NCI-H748 (cell line): Measurements from ENCODE around the gene WASF1.
A peak's percentile ranks its signal among the peaks of the same experiment; 100 is the strongest.

Experiments
- DNase-seq: peaks from one replicate; lab custom pipeline; 2025; ENCODE audit not compliant: unreplicated experiment; lab: John Stamatoyannopoulos, UW

WASF1 gene

GRCh38 chr6:110179406-110180227 lies at the start of gene WASF1:
Gene WASF1, minus strand, starts transcription at chr6:110179670. Its CDS starts 52,069 bp downstream, at chr6:110127601.
- peak; percentile 98 for DNase-seq

GRCh38 chr6:110226261-110226660 lies 46.8 kb upstream of the WASF1 start:
- no peak for DNase-seq

GRCh38 chr6:110221738-110222137 lies 42.3 kb upstream of the WASF1 start:
- no peak for DNase-seq

GRCh38 chr6:110217266-110217665 lies 37.8 kb upstream of the WASF1 start:
- no peak for DNase-seq

GRCh38 chr6:110216140-110216539 lies 36.7 kb upstream of the WASF1 start:
- DNase-seq: no peak

- DNase-seq: no peak
These were observed 34.9 kb upstream of the WASF1 start for GRCh38 chr6:110214338-110214737.

- DNase-seq: no peak
These were observed 32.3 kb upstream of the WASF1 start for GRCh38 chr6:110211753-110212152.

- no peak for DNase-seq
These were observed 28.2 kb upstream of the WASF1 start for GRCh38 chr6:110207652-110208051.

- DNase-seq: no peak
These were observed 21.8 kb upstream of the WASF1 start for GRCh38 chr6:110201151-110201884.

- DNase-seq: no peak
These were observed 19.1 kb upstream of the WASF1 start for GRCh38 chr6:110198561-110198960.

GRCh38 chr6:110196874-110197273 lies 17.4 kb upstream of the WASF1 start:
- no peak for DNase-seq

GRCh38 chr6:110195639-110196038 lies 16.2 kb upstream of the WASF1 start:
- no peak for DNase-seq

GRCh38 chr6:110191477-110191876 lies 12.0 kb upstream of the WASF1 start:
- no peak for DNase-seq

- no peak for DNase-seq
These were observed 11.3 kb upstream of the WASF1 start for GRCh38 chr6:110190726-110191125.

- no peak for DNase-seq
These were observed 9.3 kb upstream of the WASF1 start for GRCh38 chr6:110188791-110189190.

GRCh38 chr6:110185879-110186278 lies 6.4 kb upstream of the WASF1 start:
- no peak for DNase-seq

- no peak for DNase-seq
These were observed 3.9 kb upstream of the WASF1 start for GRCh38 chr6:110183292-110183885.

GRCh38 chr6:110181131-110182030 lies 1.9 kb upstream of the WASF1 start:
- DNase-seq: no peak

GRCh38 chr6:110180228-110181008 lies 948 bp upstream of the WASF1 start, which contains the start of gene CDC40:
Gene CDC40, plus strand, starts transcription at chr6:110180427. Its CDS starts 18 bp downstream, at chr6:110180445.
- peak; percentile 77 for DNase-seq
